Stimulated activated naive CD8-positive, alpha-beta T cell treated with anti-CD3 and anti-CD28 coated beads, Interleukin-15, Interleukin-2, amounts not matched to agents 100 ng/mL and 50 ng/mL, for 24 hours (primary cell): ENCODE measurements around the gene NLRP1.
"Not testable (repeated sequence)": the region's sequence is repeated elsewhere in the genome, so short reads cannot be mapped to it uniquely, and the experiment has no call there.

Source experiments
- H3K27ac Mint-ChIP-seq: one replicate; pipeline ENCODE4 v1.8.0; 2021; ENCODE audit warnings: mild to moderate bottlenecking, mixed read lengths
- H3K27me3 Mint-ChIP-seq: one replicate; pipeline ENCODE4 v1.8.0; 2021; ENCODE audit warnings: mixed read lengths
- H3K36me3 Mint-ChIP-seq: one replicate; pipeline ENCODE4 v1.8.0; 2021; ENCODE audit warnings: low read depth, mixed read lengths
- H3K4me1 Mint-ChIP-seq: one replicate; pipeline ENCODE4 v1.8.0; 2021; ENCODE audit warnings: low read depth, mixed read lengths
- H3K4me3 Mint-ChIP-seq: one replicate; pipeline ENCODE4 v1.8.0; 2021; ENCODE audit warnings: mild to moderate bottlenecking, mixed read lengths
- H3K9me3 Mint-ChIP-seq: one replicate; pipeline ENCODE4 v1.8.0; 2021; ENCODE audit warnings: mixed read lengths

Gene NLRP1

DNA sequence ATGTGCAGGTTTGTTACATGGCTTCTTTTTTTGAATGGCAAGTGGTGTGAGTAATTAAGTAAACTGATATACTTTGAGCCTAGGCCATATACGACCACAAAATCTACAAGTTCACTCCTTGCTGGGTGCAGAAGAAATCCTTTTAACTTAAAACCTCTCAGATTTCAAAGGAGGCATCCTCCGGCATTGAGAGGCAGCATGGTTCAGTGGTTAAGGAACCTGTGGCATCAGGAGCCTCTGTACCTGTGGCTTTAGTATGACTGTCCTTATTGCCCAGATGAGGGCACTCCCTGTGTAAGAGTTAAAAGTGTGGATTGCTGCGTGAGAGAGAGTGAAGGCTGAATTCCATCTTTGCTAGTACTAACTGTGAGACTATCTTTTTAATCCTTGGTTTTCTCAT is 3.3 kb downstream of the NLRP1 start:
- Mint-ChIP-seq H3K9me3 (no peaks in the 10 kb centered on the region), H3K27ac (peak overlapping the region; percentile 11), H3K4me3 (no peak overlapping the region), H3K4me1 (peaks cover 84% of the 10 kb centered on the region), H3K27me3 (no peaks in the 10 kb centered on the region), H3K36me3 (peaks cover 53% of the 10 kb centered on the region)

DNA sequence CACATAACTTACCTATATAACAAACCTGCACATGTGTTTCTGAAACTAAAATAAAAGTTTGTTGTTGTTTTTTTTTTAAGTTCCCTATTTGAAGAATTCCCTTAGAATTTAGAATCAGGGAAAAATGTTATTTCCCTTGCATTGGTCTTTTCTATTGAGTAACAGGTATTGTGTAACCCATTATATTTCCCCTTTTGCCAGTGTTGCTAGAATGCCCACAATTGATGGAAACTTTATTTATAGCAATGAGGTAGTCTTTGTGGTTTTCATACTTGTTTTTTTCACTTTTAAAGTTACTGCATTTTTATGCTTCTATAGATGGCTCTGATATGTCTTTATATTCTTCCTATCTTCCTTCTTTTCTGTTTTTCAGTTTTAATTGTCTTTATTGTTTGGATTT is 3.9 kb downstream of the NLRP1 start:
- Mint-ChIP-seq H3K9me3 (no peaks in the 10 kb centered on the region), H3K4me3 (peak overlapping the region; percentile 2), H3K27me3 (no peaks in the 10 kb centered on the region), H3K4me1 (peaks cover 84% of the 10 kb centered on the region), H3K27ac (peak overlapping the region; percentile 3), H3K36me3 (peaks cover 59% of the 10 kb centered on the region)

DNA sequence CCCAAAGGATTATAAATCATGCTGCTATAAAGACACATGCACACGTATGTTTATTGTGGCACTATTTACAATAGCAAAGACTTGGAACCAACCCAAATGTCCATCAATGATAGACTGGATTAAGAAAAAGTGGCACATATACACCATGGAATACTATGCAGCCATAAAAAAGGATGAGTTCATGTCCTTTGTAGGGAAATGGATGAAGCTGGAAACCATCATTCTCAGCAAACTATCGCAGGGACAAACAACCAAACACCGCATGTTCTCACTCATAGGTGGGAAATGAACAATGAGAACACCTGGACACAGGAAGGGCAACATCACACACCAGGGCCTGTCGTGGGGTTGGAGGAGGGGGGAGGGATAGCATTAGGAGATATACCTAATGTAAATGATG is 5.5 kb downstream of the NLRP1 start:
- H3K27ac Mint-ChIP-seq, H3K9me3 Mint-ChIP-seq, H3K27me3 Mint-ChIP-seq, H3K4me3 Mint-ChIP-seq: not testable (repeated sequence)
- peaks cover 73% of the 10 kb centered on the region for H3K36me3 Mint-ChIP-seq
- peaks cover 81% of the 10 kb centered on the region for H3K4me1 Mint-ChIP-seq

DNA sequence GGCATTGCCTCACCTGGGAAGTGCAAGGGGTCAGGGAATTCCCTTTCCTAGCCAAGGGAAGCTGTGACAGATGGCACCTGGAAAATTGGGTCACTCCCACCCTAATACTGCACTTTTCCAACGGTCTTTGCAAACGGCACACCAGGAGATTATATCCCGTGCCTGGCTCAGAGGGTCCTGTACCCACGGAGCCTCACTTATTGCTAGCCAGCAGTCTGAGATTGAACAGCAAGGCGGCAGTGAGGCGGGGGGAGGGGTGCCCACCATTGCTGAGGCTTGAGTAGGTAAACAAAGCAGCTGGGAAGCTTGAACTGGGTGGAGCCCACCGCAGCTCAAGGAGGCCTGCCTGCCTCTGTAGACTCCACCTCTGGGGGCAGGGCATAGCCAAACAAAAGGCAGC is 11.3 kb downstream of the NLRP1 start:
- H3K4me3 Mint-ChIP-seq, H3K9me3 Mint-ChIP-seq, H3K27me3 Mint-ChIP-seq, H3K27ac Mint-ChIP-seq: not testable (repeated sequence)
- H3K4me1 Mint-ChIP-seq, result peaks cover 67% of the 10 kb centered on the region
- H3K36me3 Mint-ChIP-seq, result peaks cover 90% of the 10 kb centered on the region

DNA sequence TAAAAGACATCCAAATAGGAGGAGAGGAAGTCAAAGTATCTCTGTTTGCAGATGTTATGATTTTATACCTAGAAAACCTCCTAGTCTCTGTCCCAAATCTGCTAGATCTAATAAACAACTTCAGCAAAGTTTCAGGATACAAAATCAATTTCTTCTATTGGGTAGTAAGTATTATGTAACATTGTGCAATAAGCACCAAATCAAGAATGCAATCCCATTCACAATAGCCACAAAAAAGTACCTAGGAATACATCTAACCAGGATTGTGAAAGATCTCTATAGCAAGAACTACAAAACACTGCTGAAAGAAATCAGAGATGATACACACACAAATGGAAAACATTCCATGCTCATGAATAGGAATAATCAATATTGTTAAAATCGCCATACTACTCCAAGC is 13.0 kb downstream of the NLRP1 start:
- Mint-ChIP-seq H3K36me3 (peaks cover 88% of the 10 kb centered on the region), H3K9me3 (peaks cover 4% of the 10 kb centered on the region), H3K4me3 (no peak overlapping the region), H3K4me1 (peaks cover 52% of the 10 kb centered on the region), H3K27me3 (no peaks in the 10 kb centered on the region), H3K27ac (no peak overlapping the region)

DNA sequence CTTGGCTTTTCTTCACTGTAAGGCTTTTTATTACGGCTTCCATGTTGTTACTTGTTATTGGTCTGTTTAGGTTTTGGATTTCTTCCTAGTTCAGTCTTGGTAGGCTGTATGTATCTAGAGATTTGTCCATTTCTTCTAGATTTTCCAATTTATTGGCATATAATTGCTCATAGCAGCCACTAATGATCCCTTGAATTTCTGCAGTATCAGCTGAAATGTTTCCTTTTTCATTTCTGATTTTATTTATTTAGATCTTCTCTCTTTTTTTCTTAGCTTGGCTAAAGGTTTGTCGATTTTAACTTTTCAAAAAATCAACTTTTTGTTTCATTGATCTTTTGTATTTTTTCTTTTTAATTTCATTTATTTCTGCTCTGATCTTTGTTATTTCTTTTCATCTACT is 18.5 kb downstream of the NLRP1 start:
- no peak overlapping the region for H3K27ac Mint-ChIP-seq
- H3K9me3 Mint-ChIP-seq, result no peaks in the 10 kb centered on the region
- H3K27me3 Mint-ChIP-seq, result no peaks in the 10 kb centered on the region
- peaks cover 38% of the 10 kb centered on the region for H3K36me3 Mint-ChIP-seq
- H3K4me3 Mint-ChIP-seq, result no peak overlapping the region
- H3K4me1 Mint-ChIP-seq, result peaks cover 29% of the 10 kb centered on the region

DNA sequence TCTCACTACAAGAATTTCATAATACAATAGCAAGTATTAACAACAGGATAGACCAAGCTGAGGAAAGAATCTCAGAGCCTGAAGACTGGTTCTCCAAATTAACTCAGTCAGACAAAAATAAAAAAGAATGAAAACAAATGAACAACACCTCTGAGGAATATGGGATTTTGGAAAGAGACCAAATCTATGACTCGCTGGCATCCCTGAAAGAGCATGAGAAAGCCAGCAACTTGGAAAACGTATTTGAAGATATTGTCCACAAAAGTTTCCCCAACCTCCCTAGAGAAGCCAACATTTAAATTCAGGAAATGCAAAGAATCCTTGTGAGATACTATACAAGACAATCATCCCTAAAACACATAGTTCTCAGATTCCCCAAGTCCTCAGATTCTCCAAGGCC is 20.9 kb downstream of the NLRP1 start:
- peaks cover 11% of the 10 kb centered on the region for H3K4me1 Mint-ChIP-seq
- H3K27ac Mint-ChIP-seq, result no peak overlapping the region
- no peak overlapping the region for H3K4me3 Mint-ChIP-seq
- no peaks in the 10 kb centered on the region for H3K27me3 Mint-ChIP-seq
- H3K36me3 Mint-ChIP-seq, result peaks cover 25% of the 10 kb centered on the region
- H3K9me3 Mint-ChIP-seq, result no peaks in the 10 kb centered on the region

DNA sequence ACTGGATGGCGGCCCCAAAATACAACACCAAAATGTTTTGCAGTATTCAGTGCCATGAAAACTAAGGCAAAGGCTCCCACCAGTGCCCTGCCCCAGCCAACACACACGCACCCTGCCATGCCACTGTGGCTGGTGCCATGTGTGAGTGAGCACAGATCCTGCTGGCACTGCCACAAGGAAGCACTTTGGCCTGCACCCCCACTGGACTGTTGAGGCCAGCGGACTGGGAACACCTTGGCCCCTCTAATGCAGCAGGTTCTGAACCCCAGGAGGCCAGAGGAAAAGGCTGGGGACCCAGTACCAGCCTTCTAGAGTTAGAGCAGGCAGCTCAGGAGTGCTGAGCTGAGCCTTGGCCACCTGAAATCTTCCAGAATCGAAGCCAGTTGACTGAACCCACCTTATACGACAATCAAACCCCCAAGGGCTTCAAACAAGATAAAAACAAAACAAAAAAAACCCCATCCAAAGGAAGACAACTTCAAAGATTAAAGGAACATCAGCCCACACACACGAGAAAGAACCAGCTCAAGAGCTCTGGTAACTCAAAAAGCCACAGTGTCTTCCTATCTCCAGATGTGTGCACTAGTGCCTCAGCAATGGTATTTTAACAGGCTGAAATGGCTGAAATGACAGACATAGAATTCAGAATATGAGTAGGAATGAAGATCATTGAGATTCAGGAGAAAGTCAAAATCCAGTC is 21.5 kb downstream of the NLRP1 start:
- no peaks in the 10 kb centered on the region for H3K9me3 Mint-ChIP-seq
- peaks cover 22% of the 10 kb centered on the region for H3K36me3 Mint-ChIP-seq
- no peak overlapping the region for H3K4me3 Mint-ChIP-seq
- H3K4me1 Mint-ChIP-seq, result peaks cover 11% of the 10 kb centered on the region
- H3K27ac Mint-ChIP-seq, result peak overlapping the region; percentile 21
- no peaks in the 10 kb centered on the region for H3K27me3 Mint-ChIP-seq

DNA sequence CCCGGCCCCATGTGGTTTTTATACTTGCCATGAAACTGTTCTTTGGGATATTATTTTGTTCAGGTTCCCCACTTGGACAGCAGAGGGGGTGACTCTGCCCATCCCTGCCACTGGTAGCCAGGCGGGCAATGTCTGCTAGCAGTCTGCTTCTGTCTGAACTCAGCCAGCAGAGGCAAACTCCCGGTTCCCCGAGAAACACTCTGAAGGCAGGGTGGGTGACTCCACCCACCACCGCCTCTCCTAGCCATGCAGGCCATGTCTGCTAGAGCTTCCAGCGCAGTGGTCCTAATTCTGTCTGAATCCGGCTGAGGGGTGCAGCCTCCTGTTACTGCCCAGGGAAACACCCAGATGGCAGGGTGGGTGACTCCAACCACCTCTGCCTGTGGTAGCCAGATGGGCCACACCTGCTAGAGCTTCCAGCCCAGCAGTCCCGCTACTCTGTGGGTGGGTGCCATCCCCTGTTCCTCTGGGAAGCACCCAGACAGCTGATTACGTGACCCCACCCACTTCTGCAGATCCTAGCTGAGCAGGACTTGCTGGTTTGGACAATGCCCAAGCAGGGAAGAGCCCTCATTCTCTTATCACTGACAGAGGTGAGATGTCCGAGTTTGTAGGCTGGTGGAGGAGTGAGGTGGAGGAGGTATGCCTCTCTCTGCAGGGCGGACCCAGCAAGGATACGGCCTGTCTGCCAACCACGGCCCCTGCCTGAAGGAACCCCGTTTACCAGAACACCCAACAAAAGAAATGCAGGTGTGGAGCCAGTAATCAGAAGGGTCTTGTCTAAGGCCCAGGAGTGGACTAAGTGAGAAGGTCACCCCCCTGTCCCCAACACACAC is 22.4 kb downstream of the NLRP1 start:
- Mint-ChIP-seq H3K36me3 (peaks cover 22% of the 10 kb centered on the region), H3K27me3 (no peaks in the 10 kb centered on the region), H3K4me1 (peaks cover 15% of the 10 kb centered on the region), H3K27ac (no peak overlapping the region), H3K4me3 (no peak overlapping the region), H3K9me3 (no peaks in the 10 kb centered on the region)

DNA sequence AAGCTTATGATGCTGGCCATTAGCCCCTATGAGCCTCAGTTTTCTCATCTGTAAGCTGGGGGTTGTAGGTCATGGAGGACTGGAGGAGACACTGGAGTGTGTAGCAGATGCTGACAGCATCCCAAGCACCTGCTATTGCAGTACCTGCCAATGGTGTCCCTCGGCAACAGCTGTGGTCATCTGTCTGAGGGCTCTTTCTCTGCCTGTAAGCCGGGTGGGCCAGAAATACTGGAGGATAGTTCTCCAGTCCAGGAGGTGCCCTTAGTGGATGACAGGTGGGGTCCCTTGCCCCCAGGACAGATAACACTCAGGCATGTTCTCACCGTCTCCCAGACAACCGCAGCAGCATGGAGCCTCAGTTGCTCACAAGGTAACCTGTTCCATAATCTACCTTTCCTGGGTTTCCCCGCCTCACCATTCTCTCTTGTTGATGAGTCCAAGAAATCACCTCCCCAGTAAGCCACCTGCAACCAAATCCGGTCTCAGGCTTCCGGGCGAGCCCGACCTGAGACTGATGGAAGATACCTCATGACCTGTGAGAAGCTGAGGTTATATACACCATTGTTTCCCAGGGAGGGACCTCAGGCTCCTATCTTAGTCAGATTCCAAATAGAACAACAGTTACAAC is 23.8 kb downstream of the NLRP1 start:
- no peaks in the 10 kb centered on the region for H3K9me3 Mint-ChIP-seq
- H3K27ac Mint-ChIP-seq, result no peak overlapping the region
- H3K4me1 Mint-ChIP-seq, result peaks cover 15% of the 10 kb centered on the region
- H3K4me3 Mint-ChIP-seq, result no peak overlapping the region
- H3K36me3 Mint-ChIP-seq, result peaks cover 19% of the 10 kb centered on the region
- H3K27me3 Mint-ChIP-seq, result no peaks in the 10 kb centered on the region

DNA sequence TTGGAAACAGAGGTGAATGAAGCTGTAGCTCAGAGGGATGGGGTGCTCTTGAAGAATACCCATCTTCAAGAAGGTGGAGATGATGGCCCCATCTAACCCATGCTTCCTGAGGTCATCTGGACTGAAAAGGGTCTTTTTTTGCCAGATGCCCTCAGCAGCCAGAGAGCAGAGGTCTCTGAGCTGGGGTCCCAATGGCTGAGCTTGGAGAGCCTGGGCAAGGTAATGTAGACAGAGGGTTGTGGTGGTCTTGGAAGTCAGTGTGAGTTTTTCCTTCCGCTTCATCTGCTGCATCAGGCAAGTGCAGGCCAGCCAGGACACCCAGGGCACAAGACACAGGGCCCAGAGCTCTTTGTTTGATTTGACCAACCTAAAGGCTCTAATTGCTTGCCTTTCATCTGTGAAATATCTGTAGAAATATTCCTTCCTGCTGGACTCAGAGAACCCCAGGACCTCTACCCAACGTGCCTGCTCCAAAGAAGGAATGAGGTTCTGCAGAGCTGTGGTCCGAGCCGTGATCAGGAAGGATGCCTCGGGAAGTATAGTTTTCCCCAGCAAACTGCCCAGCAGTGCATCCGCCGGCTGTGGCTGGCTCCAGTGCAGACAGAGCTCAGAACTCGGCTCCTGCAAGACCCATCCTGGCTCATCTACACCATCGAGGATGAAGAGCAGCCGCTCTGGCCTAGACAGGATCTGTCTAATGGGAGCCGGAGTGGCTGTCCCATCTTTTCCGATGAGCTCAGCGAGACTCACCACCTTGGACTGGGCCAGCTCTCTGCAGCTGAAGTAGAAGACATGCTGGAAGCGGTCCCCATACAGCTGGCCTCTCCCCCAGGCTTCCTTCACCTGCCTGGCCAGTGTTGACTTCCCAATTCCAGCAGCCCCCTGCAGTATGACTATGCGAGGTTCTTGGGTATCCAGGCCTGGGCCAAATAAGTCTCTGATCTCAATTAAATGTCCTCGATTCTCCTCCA is 25.2 kb downstream of the NLRP1 start:
- H3K27me3 Mint-ChIP-seq, result no peaks in the 10 kb centered on the region
- peaks cover 28% of the 10 kb centered on the region for H3K36me3 Mint-ChIP-seq
- H3K4me3 Mint-ChIP-seq, result no peak overlapping the region
- no peaks in the 10 kb centered on the region for H3K9me3 Mint-ChIP-seq
- no peak overlapping the region for H3K27ac Mint-ChIP-seq
- H3K4me1 Mint-ChIP-seq, result peaks cover 18% of the 10 kb centered on the region

DNA sequence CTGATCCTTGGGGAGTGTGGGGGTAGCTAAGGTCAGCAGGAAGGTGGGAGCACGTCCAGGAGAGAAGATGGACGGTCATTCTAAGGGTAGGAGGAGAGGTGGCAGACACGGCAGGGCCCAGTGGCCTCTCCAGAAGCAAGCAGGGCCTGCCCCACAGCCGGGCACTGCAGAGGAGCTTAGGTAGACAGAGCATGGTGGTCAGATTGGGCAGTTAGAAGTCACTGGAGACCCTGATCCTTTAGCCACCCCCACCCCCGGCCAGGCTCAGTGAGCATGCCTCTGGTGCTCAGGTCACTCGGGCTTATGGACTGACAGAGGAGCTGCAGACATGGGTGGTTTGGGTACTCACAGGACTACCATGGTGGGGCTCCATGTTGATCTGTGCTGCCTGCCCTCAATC is 26.3 kb downstream of the NLRP1 start:
- H3K4me3 Mint-ChIP-seq, result no peak overlapping the region
- no peaks in the 10 kb centered on the region for H3K9me3 Mint-ChIP-seq
- no peaks in the 10 kb centered on the region for H3K27me3 Mint-ChIP-seq
- H3K4me1 Mint-ChIP-seq, result peaks cover 11% of the 10 kb centered on the region
- no peak overlapping the region for H3K27ac Mint-ChIP-seq
- peaks cover 32% of the 10 kb centered on the region for H3K36me3 Mint-ChIP-seq

DNA sequence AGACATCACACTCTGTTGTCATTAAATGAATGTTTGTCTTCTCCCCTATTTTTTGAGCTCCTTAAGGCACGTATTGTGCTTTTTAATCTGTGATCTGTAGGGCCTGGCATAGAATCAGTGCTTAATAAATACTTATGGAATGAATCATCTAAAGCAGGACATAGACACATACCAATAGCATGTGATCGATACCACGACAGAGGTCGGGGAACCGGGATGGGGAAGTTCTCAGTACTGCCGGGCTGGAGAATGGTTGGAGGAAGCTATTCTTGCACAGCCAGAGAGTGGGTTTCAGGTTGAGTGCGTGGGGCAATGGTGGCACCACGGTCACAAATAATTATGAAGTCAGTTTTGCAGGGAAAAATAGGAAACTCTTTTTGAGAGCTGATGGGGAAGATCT is 26.8 kb downstream of the NLRP1 start:
- Mint-ChIP-seq H3K9me3 (no peaks in the 10 kb centered on the region), H3K27ac (no peak overlapping the region), H3K4me1 (peaks cover 8% of the 10 kb centered on the region), H3K36me3 (peaks cover 37% of the 10 kb centered on the region), H3K27me3 (no peaks in the 10 kb centered on the region), H3K4me3 (no peak overlapping the region)

DNA sequence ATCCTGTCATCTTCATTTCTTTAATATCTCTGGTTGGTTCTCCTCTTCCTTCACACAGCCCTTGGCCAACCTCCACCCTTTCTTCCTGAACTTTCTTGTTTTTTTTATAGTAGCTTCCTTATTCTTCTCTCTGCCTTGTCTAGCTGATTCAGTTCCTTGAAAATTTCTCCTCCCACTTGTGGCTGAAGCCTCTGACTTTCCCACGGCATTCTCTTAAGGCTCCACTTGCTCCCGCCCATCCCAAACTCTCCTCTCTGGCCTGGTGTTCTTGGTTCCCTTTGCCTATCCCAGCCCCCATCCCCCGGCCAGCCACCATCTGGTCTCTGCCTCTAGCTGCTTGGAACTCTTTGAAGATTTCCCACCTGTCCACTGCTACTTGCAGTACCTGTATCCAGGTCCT is 29.1 kb downstream of the NLRP1 start:
- Mint-ChIP-seq H3K27me3 (no peaks in the 10 kb centered on the region), H3K27ac (peak overlapping the region; percentile 75), H3K9me3 (no peaks in the 10 kb centered on the region), H3K36me3 (peaks cover 49% of the 10 kb centered on the region), H3K4me3 (no peak overlapping the region), H3K4me1 (peaks cover 8% of the 10 kb centered on the region)
